H9 (cell line): ENCODE measurements around the gene ACSF3. TPM values are rescaled to one million over a fixed set of nuclear protein-coding genes. Genes with fewer than 3 reads are reported as not detected.

Source experiments
- DNase-seq: peaks from one replicate; pipeline ENCODE4 v3.0.0-alpha.2; 2017
- H2AFZ ChIP-seq: one replicate; pipeline ENCODE4 v1.6.1; 2013; ENCODE audit warnings: mild to moderate bottlenecking, low read length, control low read depth, moderate library complexity
- H2AK5ac ChIP-seq: 2 replicates; pipeline ENCODE4 v1.6.1; 2013; ENCODE audit warnings: low read length, control low read depth, mixed read lengths; ENCODE audit not compliant: insufficient read length
- H2BK120ac ChIP-seq: one replicate; pipeline ENCODE4 v1.6.1; 2013; ENCODE audit warnings: low read depth, mild to moderate bottlenecking, low read length, control low read depth, inconsistent platforms; ENCODE audit not compliant: poor library complexity, severe bottlenecking
- H2BK12ac ChIP-seq: 2 replicates; pipeline ENCODE4 v1.6.1; 2013; ENCODE audit warnings: low read length, control low read depth, mixed read lengths, low read depth; ENCODE audit not compliant: insufficient read length
- H2BK15ac ChIP-seq: 2 replicates; pipeline ENCODE4 v1.6.1; 2013; ENCODE audit warnings: low read depth, low read length, control low read depth
- H2BK20ac ChIP-seq: one replicate; pipeline ENCODE4 v1.6.1; 2013; ENCODE audit warnings: low read depth, mild to moderate bottlenecking, low read length, control low read depth, inconsistent platforms; ENCODE audit not compliant: poor library complexity, severe bottlenecking
- H2BK5ac ChIP-seq: 2 replicates; pipeline ENCODE4 v1.6.1; 2013; ENCODE audit warnings: low read length, control low read depth, mixed read lengths; ENCODE audit not compliant: insufficient read length
- H3K14ac ChIP-seq: 2 replicates; pipeline ENCODE4 v1.6.1; 2013; ENCODE audit warnings: low read length, control low read depth; ENCODE audit not compliant: insufficient read depth
- H3K18ac ChIP-seq: 2 replicates; pipeline ENCODE4 v1.6.1; 2013; ENCODE audit warnings: low read depth, mild to moderate bottlenecking, mixed read lengths, low read length, control low read depth; ENCODE audit not compliant: insufficient read length
- H3K23ac ChIP-seq: 2 replicates; pipeline ENCODE4 v1.6.1; 2013; ENCODE audit warnings: low read length, control low read depth, mixed read lengths, low read depth; ENCODE audit not compliant: insufficient read length
- H3K23me2 ChIP-seq: 2 replicates; pipeline ENCODE4 v1.6.1; 2013; ENCODE audit warnings: low read depth, mild to moderate bottlenecking, mixed read lengths, low read length, control low read depth; ENCODE audit not compliant: insufficient read length, poor library complexity, severe bottlenecking
- H3K27ac ChIP-seq: 2 replicates; pipeline ENCODE4 v1.5.1; 2013; ENCODE audit warnings: low read length, control low read depth, mixed read lengths, low read depth; ENCODE audit not compliant: insufficient read length
- H3K27me3 ChIP-seq: 2 replicates; pipeline ENCODE4 v1.6.1; 2013; ENCODE audit warnings: low read length, control low read depth, inconsistent platforms; ENCODE audit not compliant: insufficient read depth
- H3K4ac ChIP-seq: 2 replicates; pipeline ENCODE4 v1.6.1; 2013; ENCODE audit warnings: low read depth, mild to moderate bottlenecking, control low read depth, inconsistent platforms, low read length, moderate library complexity
- H3K4me1 ChIP-seq: 2 replicates; pipeline ENCODE4 v1.6.1; 2013; ENCODE audit warnings: low read length, control low read depth, inconsistent platforms; ENCODE audit not compliant: insufficient read depth
- H3K4me2 ChIP-seq: 2 replicates; pipeline ENCODE4 v1.6.1; 2013; ENCODE audit warnings: low read length, control low read depth, mixed read lengths; ENCODE audit not compliant: insufficient read length, insufficient read depth
- H3K56ac ChIP-seq: 2 replicates; pipeline ENCODE4 v1.6.1; 2013; ENCODE audit warnings: low read depth, mild to moderate bottlenecking, mixed read lengths, low read length, control low read depth; ENCODE audit not compliant: insufficient read length
- H3K79me1 ChIP-seq: 2 replicates; pipeline ENCODE4 v1.6.1; 2013; ENCODE audit warnings: low read depth, mild to moderate bottlenecking, moderate library complexity, low read length, control low read depth, inconsistent platforms; ENCODE audit not compliant: insufficient read depth, poor library complexity, severe bottlenecking
- H3K79me2 ChIP-seq: 2 replicates; pipeline ENCODE4 v1.6.1; 2013; ENCODE audit warnings: low read length, control low read depth, inconsistent platforms; ENCODE audit not compliant: insufficient read depth
- H3K9ac ChIP-seq: 2 replicates; pipeline ENCODE4 v1.6.1; 2013; ENCODE audit warnings: low read length, control low read depth, mixed read lengths; ENCODE audit not compliant: insufficient read length; ENCODE audit errors: extremely low read depth
- H3K9me3 ChIP-seq: one replicate; pipeline ENCODE4 v1.6.1; 2013; ENCODE audit warnings: low read depth, low read length, inconsistent platforms; ENCODE audit not compliant: control insufficient read depth
- H3T11ph ChIP-seq: one replicate; pipeline ENCODE4 v1.6.1; 2013; ENCODE audit warnings: mild to moderate bottlenecking, low read length, control low read depth, inconsistent platforms
- H4K20me1 ChIP-seq: one replicate; pipeline ENCODE4 v1.6.1; 2013; ENCODE audit not compliant: control insufficient read depth, insufficient read length, insufficient read depth
- H4K5ac ChIP-seq: 2 replicates; pipeline ENCODE4 v1.6.1; 2013; ENCODE audit warnings: low read depth, mild to moderate bottlenecking, mixed read lengths, low read length, control low read depth; ENCODE audit not compliant: insufficient read length
- H4K8ac ChIP-seq: replicated peaks from 2 replicates; pipeline ENCODE4 v1.6.1; 2013; ENCODE audit warnings: low read length, control low read depth, mixed read lengths, low read depth; ENCODE audit not compliant: insufficient read length
- H4K91ac ChIP-seq: 2 replicates; pipeline ENCODE4 v1.6.1; 2013; ENCODE audit warnings: low read depth, mild to moderate bottlenecking, moderate library complexity, mixed read lengths, low read length, control low read depth; ENCODE audit not compliant: insufficient read length
- H3K27ac Mint-ChIP-seq, 3 experiments: 2 replicates in 2 of 3; 3 replicates in 1 of 3; pipeline ENCODE4 v1.8.0; 2020 to 2021; ENCODE audit warnings: mixed read lengths in 3 of 3, mild to moderate bottlenecking in 1 of 3, moderate library complexity in 1 of 3
- H3K27me3 Mint-ChIP-seq: 2 replicates; pipeline ENCODE4 v1.8.0; 2021; ENCODE audit warnings: low read depth, mild to moderate bottlenecking, moderate library complexity, mixed read lengths
- H3K36me3 Mint-ChIP-seq, 3 experiments: 2 replicates in 2 of 3; 3 replicates in 1 of 3; pipeline ENCODE4 v1.8.0; 2020 to 2021; ENCODE audit warnings: low read depth in 3 of 3, mixed read lengths in 3 of 3; ENCODE audit not compliant: insufficient read depth in 1 of 3
- H3K4me1 Mint-ChIP-seq, 2 experiments: 2 replicates each; pipeline ENCODE4 v1.8.0; 2020; ENCODE audit warnings: mixed read lengths in 2 of 2
- H3K4me3 Mint-ChIP-seq, 2 experiments: 2 replicates in 1 of 2; 3 replicates in 1 of 2; pipeline ENCODE4 v1.8.0; 2020 to 2021; ENCODE audit warnings: mild to moderate bottlenecking in 2 of 2, mixed read lengths in 2 of 2, moderate library complexity in 1 of 2
- H3K9me3 Mint-ChIP-seq, 2 experiments: 2 replicates in 1 of 2; 3 replicates in 1 of 2; pipeline ENCODE4 v1.8.0; 2020; ENCODE audit warnings: mild to moderate bottlenecking in 2 of 2, mixed read lengths in 2 of 2, moderate library complexity in 1 of 2
- WGBS: extraction: QIAGEN DNeasy Blood & Tissue Kit; methylation state at CpG from one replicate; pipeline ENCODE4 v1.1.7; 2013; ENCODE audit warnings: missing lambda C conversion rate, low lambda C conversion rate, mixed read lengths; ENCODE audit not compliant: insufficient read length; ENCODE audit errors: extremely low coverage; 5-methylcytosine and 5-hydroxymethylcytosine counted together
- total RNA-seq: library from RNA; stranded (reverse); gene quantifications from 2 replicates; pipeline ENCODE4 v1.2.1, GENCODE V29; 2021
- TF ChIP-seq, protein P1 (sequence below): fragments of 200-600 bp; sonication (generic); conservative IDR thresholded peaks from 3 replicates; pipeline ENCODE4 v1.8.0; 2021; ENCODE audit warnings: antibody characterized with exemption, mild to moderate bottlenecking

Gene ACSF3
- total RNA-seq, 1 experiment from 2014 or later, result 31.3 TPM

- Histone ChIP-seq H3K56ac (no peak overlapping the region), H3K79me1 (no peaks in the 10 kb centered on the region), H4K5ac (no peak overlapping the region), H2AK5ac (no peak overlapping the region), H2BK20ac (no peak overlapping the region), H2BK12ac (no peak overlapping the region), H3K23ac (no peak overlapping the region), H3T11ph (no peak overlapping the region), H2BK120ac (no peak overlapping the region), H3K4me2 (no peak overlapping the region), H4K20me1 (no peaks in the 10 kb centered on the region), H2BK5ac (no peak overlapping the region), H3K23me2 (no peaks in the 10 kb centered on the region), H4K8ac (no peak overlapping the region), H3K4me1 (no peaks in the 10 kb centered on the region), H3K14ac (no peak overlapping the region; the same call in 1 of the 2 replicates), H2AFZ (no peak overlapping the region), H3K18ac (no peak overlapping the region), H3K9me3 (no peaks in the 10 kb centered on the region), H3K9ac (no peak overlapping the region), H3K79me2 (no peaks in the 10 kb centered on the region), H2BK15ac (no peak overlapping the region; the same call in 1 of the 2 replicates), H3K27ac (no peak overlapping the region), H3K27me3 (no peaks in the 10 kb centered on the region), H3K4ac (no peak overlapping the region), H4K91ac (no peak overlapping the region)
- Mint-ChIP-seq H3K27me3 (peaks cover 2% of the 10 kb centered on the region; the same call in 1 of the 2 replicates), H3K4me3 (no peak overlapping the region), H3K27ac (no peak overlapping the region), H3K4me1 (no peaks in the 10 kb centered on the region), H3K36me3 (no peaks in the 10 kb centered on the region), H3K9me3 (peaks cover 2% of the 10 kb centered on the region in 2 experiments; a peak in 2 of 5 replicates)
- TF ChIP-seq, protein P1, sequence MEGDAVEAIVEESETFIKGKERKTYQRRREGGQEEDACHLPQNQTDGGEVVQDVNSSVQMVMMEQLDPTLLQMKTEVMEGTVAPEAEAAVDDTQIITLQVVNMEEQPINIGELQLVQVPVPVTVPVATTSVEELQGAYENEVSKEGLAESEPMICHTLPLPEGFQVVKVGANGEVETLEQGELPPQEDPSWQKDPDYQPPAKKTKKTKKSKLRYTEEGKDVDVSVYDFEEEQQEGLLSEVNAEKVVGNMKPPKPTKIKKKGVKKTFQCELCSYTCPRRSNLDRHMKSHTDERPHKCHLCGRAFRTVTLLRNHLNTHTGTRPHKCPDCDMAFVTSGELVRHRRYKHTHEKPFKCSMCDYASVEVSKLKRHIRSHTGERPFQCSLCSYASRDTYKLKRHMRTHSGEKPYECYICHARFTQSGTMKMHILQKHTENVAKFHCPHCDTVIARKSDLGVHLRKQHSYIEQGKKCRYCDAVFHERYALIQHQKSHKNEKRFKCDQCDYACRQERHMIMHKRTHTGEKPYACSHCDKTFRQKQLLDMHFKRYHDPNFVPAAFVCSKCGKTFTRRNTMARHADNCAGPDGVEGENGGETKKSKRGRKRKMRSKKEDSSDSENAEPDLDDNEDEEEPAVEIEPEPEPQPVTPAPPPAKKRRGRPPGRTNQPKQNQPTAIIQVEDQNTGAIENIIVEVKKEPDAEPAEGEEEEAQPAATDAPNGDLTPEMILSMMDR, result no peak
- no peak for DNase-seq
- no CpG with 5 or more reads among the region's 11 CpGs for WGBS
These were observed 38.9 kb upstream of the ACSF3 start for GRCh38 chr16:89054714-89055113.
